WERI-Rb-1 (cell line): ENCODE results near the gene PLEKHA6.

Experiments
- DNase-seq: peaks from one replicate; pipeline ENCODE4 v3.0.0-alpha.2; 2020
- H3K27ac ChIP-seq: fragments of 250-450 bp; sonication (Bioruptor Pico); 2 replicates; pipeline ENCODE4 v1.5.1; 2020; ENCODE audit warnings: mild to moderate bottlenecking, moderate library complexity
- H3K27me3 ChIP-seq: fragments of 250-450 bp; sonication (Bioruptor Pico); 2 replicates; pipeline ENCODE4 v1.5.1; 2021; ENCODE audit warnings: mild to moderate bottlenecking, low read depth, moderate library complexity; ENCODE audit not compliant: insufficient read depth, severe bottlenecking
- H3K36me3 ChIP-seq: fragments of 250-450 bp; sonication (Bioruptor Pico); 2 replicates; pipeline ENCODE4 v1.5.1; 2020; ENCODE audit warnings: mild to moderate bottlenecking, moderate library complexity
- H3K4me3 ChIP-seq: 2 replicates; pipeline ENCODE4 v1.5.1; 2011; ENCODE audit warnings: low read depth, mild to moderate bottlenecking, control low read depth, low read length
- H3K9me3 ChIP-seq: fragments of 250-450 bp; sonication (Bioruptor Pico); 2 replicates; pipeline ENCODE4 v1.5.1; 2021; ENCODE audit warnings: mild to moderate bottlenecking, moderate library complexity; ENCODE audit not compliant: severe bottlenecking
- CTCF ChIP-seq: IDR thresholded peaks from 2 replicates; pipeline ENCODE4 v1.5.1; 2011; ENCODE audit warnings: low read depth, mild to moderate bottlenecking, control low read depth, inconsistent platforms, low read length

The PLEKHA6 gene

DNA sequence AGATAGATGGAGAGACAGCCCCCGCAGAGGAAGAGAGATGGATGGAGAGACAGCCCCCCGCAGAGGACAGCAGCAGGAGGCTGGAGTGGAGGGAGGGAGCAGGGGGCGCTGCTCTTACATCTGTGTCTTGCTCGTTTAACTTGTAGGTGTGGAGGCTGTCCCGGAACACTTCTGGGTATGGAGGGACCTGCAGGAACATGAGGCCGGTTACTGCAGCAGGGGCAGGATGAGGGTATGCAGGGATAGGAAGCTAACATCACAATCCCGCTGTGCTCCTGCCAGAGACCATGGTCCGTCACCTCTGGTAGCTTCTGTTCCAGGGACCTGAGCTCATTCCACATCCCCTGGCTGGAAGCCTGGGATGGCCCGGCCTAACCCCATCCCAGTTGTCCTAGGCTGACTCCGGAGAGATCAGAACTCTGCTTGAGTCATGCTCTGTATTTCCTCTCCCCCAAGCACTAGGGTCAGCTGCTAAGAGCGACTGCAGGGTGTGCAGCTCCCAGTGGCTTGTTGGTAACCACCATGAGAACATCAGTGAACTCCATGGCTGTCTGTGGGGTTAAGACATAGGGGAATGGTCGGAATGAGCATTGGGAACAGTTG lies 109.2 kb downstream of the PLEKHA6 start:
- no peaks in the 10 kb centered on the region for H3K9me3 ChIP-seq
- peak; percentile 61 for DNase-seq
- no peaks in the 10 kb centered on the region for H3K36me3 ChIP-seq
- TF ChIP-seq CTCF: peak; percentile 25; the same call in 1 of the 2 replicates
- H3K4me3 ChIP-seq: no peak overlapping the region
- no peak overlapping the region for H3K27ac ChIP-seq
- H3K27me3 ChIP-seq: no peaks in the 10 kb centered on the region

- no peak for DNase-seq
- no peak overlapping the region for H3K27ac ChIP-seq
- TF ChIP-seq CTCF: no peak
- H3K4me3 ChIP-seq: no peak overlapping the region
- no peaks in the 10 kb centered on the region for H3K36me3 ChIP-seq
- no peaks in the 10 kb centered on the region for H3K9me3 ChIP-seq
- H3K27me3 ChIP-seq: no peaks in the 10 kb centered on the region
Measured at GRCh38 chr1:204249736-204250427, 109.8 kb downstream of the PLEKHA6 start.

GRCh38 chr1:204248954-204249353 lies 110.8 kb downstream of the PLEKHA6 start:
- Histone ChIP-seq H3K36me3 (no peaks in the 10 kb centered on the region), H3K4me3 (no peak overlapping the region), H3K27me3 (no peaks in the 10 kb centered on the region), H3K27ac (no peak overlapping the region), H3K9me3 (no peaks in the 10 kb centered on the region)
- TF ChIP-seq CTCF: no peak
- no peak for DNase-seq

GRCh38 chr1:204246876-204247275 lies 112.9 kb downstream of the PLEKHA6 start:
- Histone ChIP-seq H3K36me3 (no peaks in the 10 kb centered on the region), H3K27ac (no peak overlapping the region), H3K4me3 (no peak overlapping the region), H3K27me3 (no peaks in the 10 kb centered on the region), H3K9me3 (no peaks in the 10 kb centered on the region)
- no peak for TF ChIP-seq CTCF
- DNase-seq: no peak

- H3K27me3 ChIP-seq: no peaks in the 10 kb centered on the region
- TF ChIP-seq CTCF: no peak
- no peaks in the 10 kb centered on the region; the same call in 1 of the 2 replicates for H3K36me3 ChIP-seq
- H3K9me3 ChIP-seq: no peaks in the 10 kb centered on the region
- DNase-seq: no peak
- no peak overlapping the region for H3K4me3 ChIP-seq
- H3K27ac ChIP-seq: no peak overlapping the region
Measured at GRCh38 chr1:204242920-204243319, 116.8 kb downstream of the PLEKHA6 start.

- no peak for TF ChIP-seq CTCF
- Histone ChIP-seq H3K27me3 (no peaks in the 10 kb centered on the region), H3K27ac (no peak overlapping the region), H3K4me3 (no peak overlapping the region), H3K36me3 (no peaks in the 10 kb centered on the region; the same call in 1 of the 2 replicates), H3K9me3 (no peaks in the 10 kb centered on the region)
- DNase-seq: no peak
Measured at GRCh38 chr1:204241914-204242313, 117.8 kb downstream of the PLEKHA6 start.
